NB4 (cell line): ENCODE data around the gene GBP6.
"Not testable (repeated sequence)": the region's sequence is repeated elsewhere in the genome, so short reads cannot be mapped to it uniquely, and the experiment has no call there.

Experiments used
- DNase-seq: peaks from one replicate; pipeline ENCODE4 v3.0.0; 2010; ENCODE audit warnings: low read depth
- H3K4me3 ChIP-seq: one replicate; pipeline ENCODE4 v1.5.1; 2011; ENCODE audit warnings: mild to moderate bottlenecking, low read depth, low read length, moderate library complexity
- MYC ChIP-seq: IDR thresholded peaks from 2 replicates; pipeline ENCODE4 v1.6.1; 2011; ENCODE audit warnings: low read depth, low read length
- POLR2A ChIP-seq: IDR thresholded peaks from 2 replicates; pipeline ENCODE4 v1.6.1; 2011; ENCODE audit warnings: mild to moderate bottlenecking; ENCODE audit not compliant: insufficient read length; ENCODE audit errors: extremely low read depth
- TF ChIP-seq, protein P1 (sequence below): IDR thresholded peaks from one replicate; pipeline ENCODE4 v1.5.1; 2012; ENCODE audit warnings: low read depth, low read length
- TF ChIP-seq, protein P2 (sequence below): IDR thresholded peaks from 2 replicates; pipeline ENCODE4 v1.6.1; 2011; ENCODE audit warnings: low read depth, low read length

The GBP6 gene

DNA sequence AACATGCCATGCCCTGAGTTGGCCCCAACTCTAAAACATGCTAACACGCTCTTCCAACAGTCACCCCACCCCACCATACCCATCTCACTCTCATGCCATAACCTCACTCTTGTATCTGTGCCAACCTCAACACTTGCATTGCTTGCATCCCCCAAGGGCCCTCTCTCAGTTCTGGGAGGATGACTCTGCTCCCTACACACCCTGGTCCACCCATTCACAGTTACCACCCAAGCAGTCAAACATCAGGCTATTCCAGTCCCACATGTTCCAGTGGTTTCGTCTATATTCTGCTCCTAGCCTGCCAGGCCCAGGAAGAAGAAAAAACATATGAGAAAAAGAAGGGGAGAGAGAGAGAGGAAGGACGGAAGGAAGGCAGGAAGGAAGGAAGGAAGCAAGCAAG lies 31.0 kb downstream of the GBP6 start:
- H3K4me3 ChIP-seq, result no peak overlapping the region
- no peak for DNase-seq
- TF ChIP-seq, protein P1, sequence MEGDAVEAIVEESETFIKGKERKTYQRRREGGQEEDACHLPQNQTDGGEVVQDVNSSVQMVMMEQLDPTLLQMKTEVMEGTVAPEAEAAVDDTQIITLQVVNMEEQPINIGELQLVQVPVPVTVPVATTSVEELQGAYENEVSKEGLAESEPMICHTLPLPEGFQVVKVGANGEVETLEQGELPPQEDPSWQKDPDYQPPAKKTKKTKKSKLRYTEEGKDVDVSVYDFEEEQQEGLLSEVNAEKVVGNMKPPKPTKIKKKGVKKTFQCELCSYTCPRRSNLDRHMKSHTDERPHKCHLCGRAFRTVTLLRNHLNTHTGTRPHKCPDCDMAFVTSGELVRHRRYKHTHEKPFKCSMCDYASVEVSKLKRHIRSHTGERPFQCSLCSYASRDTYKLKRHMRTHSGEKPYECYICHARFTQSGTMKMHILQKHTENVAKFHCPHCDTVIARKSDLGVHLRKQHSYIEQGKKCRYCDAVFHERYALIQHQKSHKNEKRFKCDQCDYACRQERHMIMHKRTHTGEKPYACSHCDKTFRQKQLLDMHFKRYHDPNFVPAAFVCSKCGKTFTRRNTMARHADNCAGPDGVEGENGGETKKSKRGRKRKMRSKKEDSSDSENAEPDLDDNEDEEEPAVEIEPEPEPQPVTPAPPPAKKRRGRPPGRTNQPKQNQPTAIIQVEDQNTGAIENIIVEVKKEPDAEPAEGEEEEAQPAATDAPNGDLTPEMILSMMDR, result no peak
- TF ChIP-seq, protein P2, sequence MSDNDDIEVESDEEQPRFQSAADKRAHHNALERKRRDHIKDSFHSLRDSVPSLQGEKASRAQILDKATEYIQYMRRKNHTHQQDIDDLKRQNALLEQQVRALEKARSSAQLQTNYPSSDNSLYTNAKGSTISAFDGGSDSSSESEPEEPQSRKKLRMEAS, result no peak
- TF ChIP-seq MYC, result no peak
- no peak for TF ChIP-seq POLR2A

DNA sequence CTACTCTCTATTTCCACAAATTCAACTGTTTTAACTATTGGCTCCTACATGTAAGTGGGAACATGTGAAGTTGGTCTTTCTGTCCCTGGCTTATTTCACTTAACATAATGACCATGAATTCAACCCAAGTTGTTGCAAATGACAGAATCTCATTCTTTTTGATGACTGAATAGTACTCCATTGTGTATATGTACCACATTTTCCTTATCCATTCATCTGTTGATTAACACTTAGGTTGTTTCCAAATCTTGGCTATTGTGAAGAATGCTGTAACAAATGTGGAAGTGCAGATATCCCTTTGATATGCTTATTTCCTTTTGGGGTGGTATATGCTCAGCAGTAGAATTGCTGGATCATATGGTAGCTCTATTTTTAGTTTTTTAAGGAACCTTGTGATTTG lies 33.0 kb downstream of the GBP6 start:
- no peak for TF ChIP-seq POLR2A
- TF ChIP-seq, protein P2, result no peak
- no peak for TF ChIP-seq MYC
- TF ChIP-seq, protein P1, result no peak
- DNase-seq, result no peak

DNA sequence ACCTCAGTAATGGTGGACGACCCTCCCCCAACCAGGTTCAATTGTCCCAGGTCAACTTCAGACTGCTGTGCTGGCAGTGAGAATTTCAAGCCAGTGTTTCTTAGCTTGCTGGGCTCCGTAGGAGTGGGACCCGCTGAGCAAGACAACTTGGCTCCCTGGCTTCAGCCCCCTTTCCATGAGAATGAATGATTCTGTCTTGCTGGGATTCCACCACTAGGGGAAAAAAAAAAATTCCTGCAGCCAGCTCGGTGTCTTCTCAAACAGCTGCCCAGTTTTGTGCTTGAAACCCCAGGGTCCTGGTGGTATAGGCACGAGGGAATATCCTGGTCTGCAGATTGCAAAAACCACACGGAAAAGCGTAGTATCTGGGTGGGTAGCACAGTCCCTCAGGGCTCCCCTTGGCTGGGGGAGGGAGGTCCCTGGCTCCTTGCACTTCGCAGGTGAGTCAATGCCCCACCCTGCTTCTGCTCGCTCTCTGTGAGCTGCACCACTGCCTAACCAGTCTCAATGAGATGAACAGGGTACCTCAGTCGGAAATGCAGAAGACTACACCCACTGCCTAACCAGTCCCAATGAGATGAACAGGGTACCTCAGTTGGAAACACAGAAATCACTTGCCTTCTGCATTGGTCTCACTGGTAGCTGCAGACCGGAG lies 41.5 kb downstream of the GBP6 start:
- no peak overlapping the region for H3K4me3 ChIP-seq
- DNase-seq, result no peak
- no peak for TF ChIP-seq MYC
- TF ChIP-seq, protein P2, result no peak
- TF ChIP-seq, protein P1, result no peak
- no peak for TF ChIP-seq POLR2A

More for the DNA sequence above, 33.0 kb downstream of the GBP6 start:
- no peak overlapping the region for H3K4me3 ChIP-seq

DNA sequence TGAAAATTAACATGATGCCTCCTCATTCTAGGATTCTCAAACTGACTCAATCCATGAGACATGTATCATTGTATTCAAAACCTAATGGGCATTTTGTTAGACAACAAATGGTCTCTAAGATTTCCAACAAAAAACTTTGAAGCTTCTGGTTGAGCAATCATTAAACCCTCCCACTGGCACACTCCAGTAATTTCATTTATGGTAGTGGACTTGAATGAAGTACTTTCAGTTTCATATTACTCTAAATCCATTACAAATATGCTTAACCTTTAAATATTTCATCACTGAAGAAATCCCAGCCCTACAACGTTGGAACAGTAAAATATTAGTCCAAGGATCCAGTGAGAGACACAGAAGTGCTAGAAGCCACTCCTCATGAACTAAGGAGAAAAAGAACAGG lies 43.5 kb downstream of the GBP6 start:
- no peak overlapping the region for H3K4me3 ChIP-seq
- peak; percentile 33 for DNase-seq
- TF ChIP-seq, protein P2, result no peak
- TF ChIP-seq POLR2A (no peak), MYC (no peak)
- TF ChIP-seq, protein P1, result no peak

DNA sequence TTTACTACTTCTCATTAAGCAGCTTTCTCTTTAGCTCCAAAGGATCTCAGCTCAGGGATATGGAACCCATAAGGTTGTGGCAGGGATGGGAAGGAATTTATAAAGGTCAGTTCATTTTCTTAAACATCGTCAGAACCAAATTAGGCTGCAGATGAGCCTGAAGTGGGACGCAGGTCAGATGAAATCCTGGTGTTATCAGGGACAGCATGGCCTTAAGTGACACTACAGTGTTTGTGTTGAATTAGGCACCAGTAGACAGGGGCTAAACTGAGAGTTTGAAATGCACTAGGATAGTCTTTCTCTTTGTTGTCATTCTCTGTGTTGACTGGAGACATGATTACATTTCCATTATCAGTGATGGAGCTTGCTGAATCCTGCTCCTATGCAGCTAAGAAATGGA lies 43.9 kb downstream of the GBP6 start:
- not testable (repeated sequence) for H3K4me3 ChIP-seq, DNase-seq

DNA sequence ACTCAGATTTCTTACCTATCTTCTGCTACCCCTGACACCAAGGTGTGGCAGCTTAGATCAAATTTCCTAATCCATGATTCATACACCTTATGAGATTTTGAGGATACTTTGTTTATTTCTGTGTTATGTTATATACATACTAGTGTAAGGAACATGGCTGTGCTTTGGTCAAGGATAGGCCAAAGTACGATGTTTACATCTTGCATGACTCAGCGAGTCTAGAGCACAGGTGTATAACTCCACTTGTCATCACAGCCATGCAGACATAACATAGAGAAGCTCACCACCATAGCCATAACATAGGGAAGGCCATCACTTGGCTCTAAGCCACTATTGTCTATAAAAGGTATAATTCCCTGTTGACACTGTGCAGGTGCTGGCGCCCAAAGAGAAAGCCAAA lies 61.2 kb downstream of the GBP6 start:
- no peak for DNase-seq
- H3K4me3 ChIP-seq, result no peak overlapping the region
- TF ChIP-seq, protein P2, result no peak
- TF ChIP-seq MYC, result no peak
- no peak for TF ChIP-seq POLR2A
- TF ChIP-seq, protein P1, result no peak
